Endothelial cell of umbilical vein (primary cell): Measurements from ENCODE around the gene SCN11A. TPM values are rescaled to one million over a fixed set of nuclear protein-coding genes. Genes with fewer than 3 reads are reported as not detected.

Source experiments
- BruUV-seq: library from RNA; stranded (reverse); fragments of 400-500 nt; replicated peaks from 2 replicates; lab custom pipeline; 2021; lab: Mats Ljungman, UMichigan
- CTCF ChIA-PET: fragments of 300-600, 350-600 bp; sonication (Branson Sonifier 250); formaldehyde crosslinking; loops from one replicate; lab custom pipeline; 2021; ENCODE audit warnings: antibody characterized with exemption, inconsistent platforms; lab: Charles Lee
- POLR2A ChIA-PET: fragments of 300-600, 350-600 bp; sonication (Branson Sonifier 250); formaldehyde crosslinking; loops from one replicate; lab custom pipeline; 2021; ENCODE audit warnings: antibody characterized with exemption, inconsistent platforms; lab: Charles Lee
- DNase-seq: peaks from one replicate; pipeline ENCODE4 v3.0.0-alpha.2; 2011; ENCODE audit warnings: low read depth, low spot score
- FAIRE-seq: peaks from 2 replicates; lab custom pipeline; 2011; peaks lifted over from hg19 to GRCh38; lab: Jason Lieb, UNC
- H2AFZ ChIP-seq: 2 replicates; pipeline ENCODE4 v1.6.0; 2012; ENCODE audit warnings: low read depth, low read length, control low read depth, inconsistent platforms
- H3K27ac ChIP-seq: 2 replicates; pipeline ENCODE4 v1.5.1; 2011; ENCODE audit warnings: low read depth, mild to moderate bottlenecking, control low read depth, low read length, moderate library complexity; ENCODE audit not compliant: insufficient read depth
- H3K27me3 ChIP-seq, 2 experiments: 2 replicates each; pipeline versions ENCODE4 v1.6.0 to v1.6.1; 2011; ENCODE audit warnings: low read length in 2 of 2, mixed read lengths in 1 of 2; ENCODE audit not compliant: control insufficient read depth in 2 of 2, insufficient read depth in 2 of 2
- H3K36me3 ChIP-seq, 2 experiments: 2 replicates in 1 of 2; 3 replicates in 1 of 2; pipeline ENCODE4 v1.5.1; 2011; ENCODE audit warnings: low read length in 2 of 2, mild to moderate bottlenecking in 1 of 2, moderate library complexity in 1 of 2; ENCODE audit not compliant: control insufficient read depth in 2 of 2, insufficient read depth in 2 of 2; ENCODE audit errors: extremely low read depth in 1 of 2
- H3K4me1 ChIP-seq: 3 replicates; pipeline ENCODE4 v1.5.1; 2011; ENCODE audit warnings: mild to moderate bottlenecking, low read length; ENCODE audit not compliant: control insufficient read depth, insufficient read depth; ENCODE audit errors: extremely low read depth
- H3K4me2 ChIP-seq: 2 replicates; pipeline ENCODE4 v1.6.1; 2011; ENCODE audit warnings: low read length, control low read depth, mixed read lengths; ENCODE audit not compliant: insufficient read depth
- H3K4me3 ChIP-seq, 3 experiments: fragments of 200-600 bp in 1 of 3; sonication (generic), shearing (Covaris generic) in 1 of 3; replicated peaks in 1 of 3; 2 replicates each; pipeline ENCODE4 v1.5.1; 2011 to 2016; ENCODE audit warnings: control low read depth in 3 of 3, low read length in 3 of 3, mild to moderate bottlenecking in 2 of 3, inconsistent platforms in 1 of 3, low read depth in 1 of 3, moderate library complexity in 1 of 3; ENCODE audit not compliant: insufficient read depth in 1 of 3
- H3K79me2 ChIP-seq: 2 replicates; pipeline ENCODE4 v1.6.0; 2012; ENCODE audit warnings: low read length, inconsistent platforms; ENCODE audit not compliant: control insufficient read depth, insufficient read depth
- H3K9ac ChIP-seq: replicated peaks from 2 replicates; pipeline ENCODE3; 2011; ENCODE audit warnings: low read length, control low read depth; ENCODE audit not compliant: insufficient read depth; ENCODE audit errors: extremely low read depth
- H3K9me1 ChIP-seq: replicated peaks from 3 replicates; pipeline ENCODE4 v1.6.0; 2011; ENCODE audit warnings: mild to moderate bottlenecking, low read length; ENCODE audit not compliant: control insufficient read depth, insufficient read depth; ENCODE audit errors: extremely low read depth
- H3K9me3 ChIP-seq: replicated peaks from 2 replicates; pipeline ENCODE4 v1.5.1; 2012; ENCODE audit warnings: low read length, inconsistent platforms; ENCODE audit not compliant: control insufficient read depth, insufficient read depth
- H4K20me1 ChIP-seq: replicated peaks from 2 replicates; pipeline ENCODE3; 2011; ENCODE audit warnings: mild to moderate bottlenecking, low read length; ENCODE audit not compliant: control insufficient read depth, insufficient read depth; ENCODE audit errors: extremely low read depth
- FOS ChIP-seq: IDR thresholded peaks from 2 replicates; pipeline ENCODE4 v1.6.1; 2011; ENCODE audit warnings: mild to moderate bottlenecking, low read length, moderate library complexity, borderline replicate concordance; ENCODE audit not compliant: insufficient read depth
- JUN ChIP-seq: IDR thresholded peaks from 2 replicates; pipeline ENCODE4 v1.6.1; 2011; ENCODE audit warnings: borderline replicate concordance, low read depth; ENCODE audit not compliant: insufficient read length, insufficient read depth
- dilution Hi-C: fragments of 300-500 bp; cut with MboI; formaldehyde crosslinking; loops from one replicate; pipeline ENCODE4 v1.15.0; 2019; ENCODE audit warnings: low sequenced_read_pairs; ENCODE audit not compliant: extremely low pct_ligation_motif_present
- intact Hi-C: fragments of 100-400 bp; cut with micrococcal nuclease; formaldehyde crosslinking; loops from one replicate; pipeline ENCODE4 v1.10.0; 2022
- polyA plus RNA-seq, 4 experiments: library from polyadenylated mRNA; depleted of rRNA in 3 of 4; stranded (reverse) in 3 of 4; unstranded in 1 of 4; fragments of >200 nt; gene quantifications; 2 replicates each; pipeline versions ENCODE4 v1.2.1 to v1.2.3, GENCODE V29; 2011 to 2012; ENCODE audit warnings: missing spikeins in 1 of 4
- small RNA-seq: library from RNA; depleted of rRNA; stranded (forward); fragments of <200 nt; gene quantifications from one replicate; pipeline ENCODE3, GENCODE V24; 2012; ENCODE audit warnings: low replicate concordance, low read depth; ENCODE audit not compliant: insufficient read depth, insufficient read length
- total RNA-seq: library from RNA; stranded (reverse); gene quantifications from 2 replicates; pipeline ENCODE4 v1.2.3, GENCODE V29; 2021
- TF ChIP-seq, protein P1 (sequence below), 2 donors: IDR thresholded peaks; 1 replicate in 1 of 2; 2 replicates in 1 of 2; pipeline ENCODE4 v1.5.1; 2011; ENCODE audit warnings: low read length in 2 of 2, mild to moderate bottlenecking in 2 of 2, moderate library complexity in 2 of 2, control low read depth in 1 of 2, inconsistent platforms in 1 of 2, low read depth in 1 of 2; ENCODE audit not compliant: insufficient read depth in 1 of 2; ENCODE audit errors: extremely low read depth in 1 of 2

The SCN11A gene
- total and polyA plus RNA-seq, 2 donors (not counting 3 experiments of a cell fraction or from before 2014, with no cell fraction given) = 0.06 to 0.07 TPM

- FAIRE-seq = no peak
- Histone ChIP-seq H3K9me3 (no peaks in the 10 kb centered on the region), H3K79me2 (no peaks in the 10 kb centered on the region), H2AFZ (no peak overlapping the region), H3K36me3 (no peaks in the 10 kb centered on the region), H3K9ac (no peak overlapping the region), H3K4me3 (no peak overlapping the region), H4K20me1 (no peaks in the 10 kb centered on the region), H3K4me1 (no peaks in the 10 kb centered on the region), H3K27me3 (no peaks in the 10 kb centered on the region), H3K27ac (no peak overlapping the region), H3K4me2 (no peak overlapping the region), H3K9me1 (no peaks in the 10 kb centered on the region)
- POLR2A ChIA-PET = no interaction called here
- DNase-seq = no peak
- dilution Hi-C loops (no loop called here), intact Hi-C loops (no loop called here)
- TF ChIP-seq, protein P1, sequence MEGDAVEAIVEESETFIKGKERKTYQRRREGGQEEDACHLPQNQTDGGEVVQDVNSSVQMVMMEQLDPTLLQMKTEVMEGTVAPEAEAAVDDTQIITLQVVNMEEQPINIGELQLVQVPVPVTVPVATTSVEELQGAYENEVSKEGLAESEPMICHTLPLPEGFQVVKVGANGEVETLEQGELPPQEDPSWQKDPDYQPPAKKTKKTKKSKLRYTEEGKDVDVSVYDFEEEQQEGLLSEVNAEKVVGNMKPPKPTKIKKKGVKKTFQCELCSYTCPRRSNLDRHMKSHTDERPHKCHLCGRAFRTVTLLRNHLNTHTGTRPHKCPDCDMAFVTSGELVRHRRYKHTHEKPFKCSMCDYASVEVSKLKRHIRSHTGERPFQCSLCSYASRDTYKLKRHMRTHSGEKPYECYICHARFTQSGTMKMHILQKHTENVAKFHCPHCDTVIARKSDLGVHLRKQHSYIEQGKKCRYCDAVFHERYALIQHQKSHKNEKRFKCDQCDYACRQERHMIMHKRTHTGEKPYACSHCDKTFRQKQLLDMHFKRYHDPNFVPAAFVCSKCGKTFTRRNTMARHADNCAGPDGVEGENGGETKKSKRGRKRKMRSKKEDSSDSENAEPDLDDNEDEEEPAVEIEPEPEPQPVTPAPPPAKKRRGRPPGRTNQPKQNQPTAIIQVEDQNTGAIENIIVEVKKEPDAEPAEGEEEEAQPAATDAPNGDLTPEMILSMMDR (IDR thresholded peaks at IDR 0.05; ENCODE audit: extremely low read depth in 1 of 2, insufficient read depth in 1 of 2, low read depth in 1 of 2, low read length in 2 of 2) = no peak
- TF ChIP-seq FOS = no peak
- TF ChIP-seq JUN = no peak
- CTCF ChIA-PET = interaction anchor here (1.0 kb wide), 1 partner anchor 26 kb away, joined by 5 read pairs; no protein-coding TSS in a partner anchor
- BruUV-seq = no TSS peak
Observed at GRCh38 chr3:39005295-39005694, 46.4 kb downstream of the SCN11A start.

Small RNA genes lying within 50 kb of the gene (small RNA-seq; reads per million reads assigned to genes)
- gene RNU6-1227P = not detected

Other genes with a start within 250 kb of the SCN11A start
- 0.09 TPM in 1 of 2 replicates, not detected in the other for gene SCN10A, start 235.7 kb downstream of the SCN11A start, total RNA-seq
- gene SCN10A, start 235.7 kb downstream of the SCN11A start, polyA plus RNA-seq = 0.07 and 0.08 TPM in 2 replicates
- gene WDR48, start 72 bp upstream of the SCN11A start, total RNA-seq = 25.3 and 31.2 TPM in 2 replicates
- 11.5 and 13.7 TPM in 2 replicates for gene WDR48, start 72 bp upstream of the SCN11A start, polyA plus RNA-seq
- 68.0 and 74.7 TPM in 2 replicates for gene GORASP1, start 55.7 kb upstream of the SCN11A start, total RNA-seq
- gene GORASP1, start 55.7 kb upstream of the SCN11A start, polyA plus RNA-seq = 62.5 and 68.0 TPM in 2 replicates
- 6.3 and 7.8 TPM in 2 replicates for gene TTC21A, start 55.7 kb upstream of the SCN11A start, total RNA-seq
- 4.7 and 4.8 TPM in 2 replicates for gene TTC21A, start 55.7 kb upstream of the SCN11A start, polyA plus RNA-seq
- 13.2 and 14.9 TPM in 2 replicates for gene CSRNP1, start 101.6 kb upstream of the SCN11A start, total RNA-seq
- gene CSRNP1, start 101.6 kb upstream of the SCN11A start, polyA plus RNA-seq = 26.5 and 33.7 TPM in 2 replicates
- not detected in 2 replicates for gene XIRP1, start 140.7 kb upstream of the SCN11A start, total RNA-seq
- not detected in 2 replicates for gene XIRP1, start 140.7 kb upstream of the SCN11A start, polyA plus RNA-seq
- not detected in 2 replicates for gene CX3CR1, start 228.1 kb upstream of the SCN11A start, total RNA-seq
- gene CX3CR1, start 228.1 kb upstream of the SCN11A start, polyA plus RNA-seq = not detected in 2 replicates